ENCODE results near the gene NUTM1.

The NUTM1 gene, protein sequence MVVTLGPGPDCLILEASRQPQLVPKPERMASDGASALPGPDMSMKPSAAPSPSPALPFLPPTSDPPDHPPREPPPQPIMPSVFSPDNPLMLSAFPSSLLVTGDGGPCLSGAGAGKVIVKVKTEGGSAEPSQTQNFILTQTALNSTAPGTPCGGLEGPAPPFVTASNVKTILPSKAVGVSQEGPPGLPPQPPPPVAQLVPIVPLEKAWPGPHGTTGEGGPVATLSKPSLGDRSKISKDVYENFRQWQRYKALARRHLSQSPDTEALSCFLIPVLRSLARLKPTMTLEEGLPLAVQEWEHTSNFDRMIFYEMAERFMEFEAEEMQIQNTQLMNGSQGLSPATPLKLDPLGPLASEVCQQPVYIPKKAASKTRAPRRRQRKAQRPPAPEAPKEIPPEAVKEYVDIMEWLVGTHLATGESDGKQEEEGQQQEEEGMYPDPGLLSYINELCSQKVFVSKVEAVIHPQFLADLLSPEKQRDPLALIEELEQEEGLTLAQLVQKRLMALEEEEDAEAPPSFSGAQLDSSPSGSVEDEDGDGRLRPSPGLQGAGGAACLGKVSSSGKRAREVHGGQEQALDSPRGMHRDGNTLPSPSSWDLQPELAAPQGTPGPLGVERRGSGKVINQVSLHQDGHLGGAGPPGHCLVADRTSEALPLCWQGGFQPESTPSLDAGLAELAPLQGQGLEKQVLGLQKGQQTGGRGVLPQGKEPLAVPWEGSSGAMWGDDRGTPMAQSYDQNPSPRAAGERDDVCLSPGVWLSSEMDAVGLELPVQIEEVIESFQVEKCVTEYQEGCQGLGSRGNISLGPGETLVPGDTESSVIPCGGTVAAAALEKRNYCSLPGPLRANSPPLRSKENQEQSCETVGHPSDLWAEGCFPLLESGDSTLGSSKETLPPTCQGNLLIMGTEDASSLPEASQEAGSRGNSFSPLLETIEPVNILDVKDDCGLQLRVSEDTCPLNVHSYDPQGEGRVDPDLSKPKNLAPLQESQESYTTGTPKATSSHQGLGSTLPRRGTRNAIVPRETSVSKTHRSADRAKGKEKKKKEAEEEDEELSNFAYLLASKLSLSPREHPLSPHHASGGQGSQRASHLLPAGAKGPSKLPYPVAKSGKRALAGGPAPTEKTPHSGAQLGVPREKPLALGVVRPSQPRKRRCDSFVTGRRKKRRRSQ

DNA sequence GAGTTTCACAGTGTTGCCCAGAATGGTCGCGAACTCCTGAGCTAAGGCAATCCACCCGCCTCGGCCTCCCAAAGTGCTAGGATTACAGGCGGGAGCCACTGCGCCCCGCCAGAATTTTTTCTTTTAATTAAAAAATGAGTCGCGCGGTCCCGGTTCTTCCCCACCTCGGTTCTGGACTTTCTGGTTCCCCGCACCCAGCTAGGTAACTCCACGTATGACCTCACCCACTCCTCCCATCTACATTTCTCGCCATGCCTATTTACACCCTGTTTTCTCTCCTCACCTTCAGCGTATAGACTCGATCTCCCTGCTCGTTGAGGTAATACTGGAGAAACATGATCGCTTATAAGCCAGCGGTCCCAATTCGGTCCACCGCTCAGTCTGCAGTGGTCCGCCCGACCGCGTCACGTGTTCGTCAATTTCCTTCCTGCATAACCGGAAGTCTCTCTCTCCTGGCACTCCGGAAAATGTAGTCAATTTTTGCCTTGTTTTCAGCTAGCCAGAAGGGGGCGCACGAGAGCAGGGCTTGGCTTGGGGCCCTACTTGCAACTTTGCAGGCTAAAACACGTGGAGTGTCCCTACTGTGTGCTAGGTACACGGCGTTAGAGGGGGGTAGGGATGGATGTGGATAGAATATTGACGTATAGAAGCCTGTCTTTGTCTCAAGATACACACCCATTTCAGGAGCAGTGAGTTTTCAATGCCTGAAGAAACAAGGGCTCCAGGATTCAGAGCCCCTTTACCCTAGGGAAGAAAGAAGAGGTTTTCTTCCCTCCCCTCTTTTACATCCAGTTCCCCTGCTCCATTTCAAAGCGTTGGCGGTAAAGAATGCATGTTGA, at the start of gene NUTM1, which contains the start of gene NOP10:
TSS of gene NUTM1 (plus strand) at position 579 of the 839 bp plus-strand sequence. CDS start 382 bp downstream, outside the sequence.
TSS of gene NOP10 (minus strand) at position 400 of the 839 bp plus-strand sequence. CDS start at position 337, 63 bp downstream.
- Histone ChIP-seq H3K4me3 (ENCODE audit: low read length) (peak within 1 kb of the TSS; percentile 97), H3K27me3 (replicated peaks; ENCODE audit: control insufficient read depth, insufficient read depth, low read length) (no peaks in the 10 kb centered on the region), H3K36me3 (ENCODE audit: control insufficient read depth, insufficient read depth, low read length, severe bottlenecking) (peaks cover 11% of the 10 kb centered on the region), H3K4me1 (ENCODE audit: control insufficient read depth, insufficient read depth, low read length) (peaks cover 17% of the 10 kb centered on the region), H3K9ac (ENCODE audit: low read length) (peak within 1 kb of the TSS; percentile 93), H3K9me3 (ENCODE audit: control insufficient read depth, low read length) (no peaks in the 10 kb centered on the region)
- DNase-seq (ENCODE audit: low read depth), result peak; percentile 96

DNA sequence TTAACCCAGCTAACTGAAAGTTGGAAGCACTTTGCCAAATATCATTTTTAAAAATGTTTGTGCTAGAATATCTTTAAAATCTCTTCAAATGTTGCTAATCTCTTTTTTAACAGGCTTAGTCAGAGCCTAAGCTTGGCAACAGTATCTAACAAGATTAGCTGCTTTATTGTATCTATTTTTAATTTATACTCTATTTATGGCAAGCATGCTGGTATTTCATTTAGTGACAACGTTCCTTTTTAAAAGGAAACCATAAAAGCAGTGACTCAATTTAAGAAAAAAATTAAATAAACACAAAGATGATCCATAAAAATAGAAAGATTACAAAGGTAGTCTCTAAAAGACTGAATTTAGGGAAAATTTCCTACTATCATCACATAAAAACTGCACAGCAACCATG, 46.1 kb upstream of the NUTM1 start:
- DNase-seq (ENCODE audit: low read depth), result peak; percentile 3
- no peak overlapping the region for H3K9ac ChIP-seq (ENCODE audit: low read length)
- no peaks in the 10 kb centered on the region for H3K27me3 ChIP-seq (replicated peaks; ENCODE audit: control insufficient read depth, insufficient read depth, low read length)
- no peaks in the 10 kb centered on the region for H3K9me3 ChIP-seq (ENCODE audit: control insufficient read depth, low read length)
- H3K36me3 ChIP-seq (ENCODE audit: control insufficient read depth, insufficient read depth, low read length, severe bottlenecking), result no peaks in the 10 kb centered on the region
- peaks cover 14% of the 10 kb centered on the region for H3K4me1 ChIP-seq (ENCODE audit: control insufficient read depth, insufficient read depth, low read length)
- no peak overlapping the region for H3K4me3 ChIP-seq (ENCODE audit: low read length)

DNA sequence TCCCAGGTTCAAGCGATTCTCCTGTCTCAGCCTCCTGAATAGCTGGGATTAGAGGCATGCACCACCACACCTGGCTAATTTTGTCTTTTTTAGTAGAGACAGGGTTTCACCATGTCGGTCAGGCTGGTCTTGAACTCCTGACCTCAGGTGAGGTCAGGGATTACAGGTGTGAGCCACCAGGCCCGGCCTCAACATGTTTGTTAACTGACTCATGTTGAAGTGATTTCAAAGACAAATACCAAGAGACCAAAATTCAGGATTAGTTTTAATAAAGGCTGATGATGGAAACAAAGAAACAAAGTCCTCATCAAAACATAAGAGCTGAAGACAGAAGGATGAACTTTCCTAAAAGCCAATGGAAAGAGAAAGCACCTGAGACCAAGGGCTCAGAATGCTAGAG, 42.1 kb upstream of the NUTM1 start:
- H3K4me3 ChIP-seq (ENCODE audit: low read length), result no peak overlapping the region
- no peaks in the 10 kb centered on the region for H3K27me3 ChIP-seq (replicated peaks; ENCODE audit: control insufficient read depth, insufficient read depth, low read length)
- no peaks in the 10 kb centered on the region for H3K36me3 ChIP-seq (ENCODE audit: control insufficient read depth, insufficient read depth, low read length, severe bottlenecking)
- no peaks in the 10 kb centered on the region for H3K9me3 ChIP-seq (ENCODE audit: control insufficient read depth, low read length)
- H3K4me1 ChIP-seq (ENCODE audit: control insufficient read depth, insufficient read depth, low read length), result peaks cover 18% of the 10 kb centered on the region
- DNase-seq (ENCODE audit: low read depth), result no peak
- no peak overlapping the region for H3K9ac ChIP-seq (ENCODE audit: low read length)

DNA sequence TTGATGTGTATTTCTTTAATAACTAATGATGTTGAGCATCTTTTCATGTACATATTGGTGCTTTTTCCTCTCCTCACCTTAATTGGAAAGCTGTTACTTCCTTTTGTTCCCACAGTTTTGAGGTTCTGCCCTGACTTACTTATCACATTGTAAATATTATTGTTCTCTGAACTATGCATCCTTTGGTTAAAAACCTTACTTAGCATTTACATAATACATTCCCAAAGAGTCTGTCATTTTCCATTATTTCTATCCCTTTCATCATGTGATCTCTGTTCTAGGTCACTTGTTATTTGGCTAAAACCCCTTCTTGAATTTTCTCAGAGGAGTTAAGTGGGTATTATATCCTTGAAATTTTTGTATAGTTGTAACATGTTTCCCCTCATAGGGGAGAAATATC, 38.5 kb upstream of the NUTM1 start:
- H3K9ac ChIP-seq (ENCODE audit: low read length), result no peak overlapping the region
- DNase-seq (ENCODE audit: low read depth), result peak; percentile 60

DNA sequence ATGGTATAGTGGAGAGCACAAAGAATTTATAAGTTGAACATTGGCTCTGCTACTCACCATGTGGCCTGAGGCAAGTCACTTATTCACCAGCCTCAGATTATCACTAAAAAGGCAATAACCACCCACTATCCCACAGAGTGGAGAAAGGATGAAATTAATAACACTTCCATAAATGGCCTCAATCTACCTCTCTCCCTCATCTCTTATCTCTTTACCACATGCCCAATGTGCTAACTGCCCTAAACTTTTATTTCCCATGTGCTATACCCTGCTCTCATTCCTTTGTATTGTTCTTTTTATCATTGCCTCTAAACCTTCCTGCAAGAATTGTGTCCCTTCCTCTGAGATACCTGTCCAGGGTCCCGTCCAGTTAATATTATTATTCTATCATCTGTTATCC, 31.6 kb upstream of the NUTM1 start:
- Histone ChIP-seq H3K4me1 (ENCODE audit: control insufficient read depth, insufficient read depth, low read length) (no peaks in the 10 kb centered on the region), H3K36me3 (ENCODE audit: control insufficient read depth, insufficient read depth, low read length, severe bottlenecking) (no peaks in the 10 kb centered on the region), H3K9me3 (ENCODE audit: control insufficient read depth, low read length) (no peaks in the 10 kb centered on the region), H3K4me3 (ENCODE audit: low read length) (no peak overlapping the region), H3K27me3 (replicated peaks; ENCODE audit: control insufficient read depth, insufficient read depth, low read length) (no peaks in the 10 kb centered on the region), H3K9ac (ENCODE audit: low read length) (no peak overlapping the region)
- DNase-seq (ENCODE audit: low read depth), result no peak

More for the DNA sequence above, 38.5 kb upstream of the NUTM1 start:
- Histone ChIP-seq H3K27me3 (replicated peaks; ENCODE audit: control insufficient read depth, insufficient read depth, low read length) (no peaks in the 10 kb centered on the region), H3K9me3 (ENCODE audit: control insufficient read depth, low read length) (no peaks in the 10 kb centered on the region), H3K4me1 (ENCODE audit: control insufficient read depth, insufficient read depth, low read length) (peaks cover 4% of the 10 kb centered on the region), H3K4me3 (ENCODE audit: low read length) (no peak overlapping the region), H3K36me3 (ENCODE audit: control insufficient read depth, insufficient read depth, low read length, severe bottlenecking) (no peaks in the 10 kb centered on the region)

DNA sequence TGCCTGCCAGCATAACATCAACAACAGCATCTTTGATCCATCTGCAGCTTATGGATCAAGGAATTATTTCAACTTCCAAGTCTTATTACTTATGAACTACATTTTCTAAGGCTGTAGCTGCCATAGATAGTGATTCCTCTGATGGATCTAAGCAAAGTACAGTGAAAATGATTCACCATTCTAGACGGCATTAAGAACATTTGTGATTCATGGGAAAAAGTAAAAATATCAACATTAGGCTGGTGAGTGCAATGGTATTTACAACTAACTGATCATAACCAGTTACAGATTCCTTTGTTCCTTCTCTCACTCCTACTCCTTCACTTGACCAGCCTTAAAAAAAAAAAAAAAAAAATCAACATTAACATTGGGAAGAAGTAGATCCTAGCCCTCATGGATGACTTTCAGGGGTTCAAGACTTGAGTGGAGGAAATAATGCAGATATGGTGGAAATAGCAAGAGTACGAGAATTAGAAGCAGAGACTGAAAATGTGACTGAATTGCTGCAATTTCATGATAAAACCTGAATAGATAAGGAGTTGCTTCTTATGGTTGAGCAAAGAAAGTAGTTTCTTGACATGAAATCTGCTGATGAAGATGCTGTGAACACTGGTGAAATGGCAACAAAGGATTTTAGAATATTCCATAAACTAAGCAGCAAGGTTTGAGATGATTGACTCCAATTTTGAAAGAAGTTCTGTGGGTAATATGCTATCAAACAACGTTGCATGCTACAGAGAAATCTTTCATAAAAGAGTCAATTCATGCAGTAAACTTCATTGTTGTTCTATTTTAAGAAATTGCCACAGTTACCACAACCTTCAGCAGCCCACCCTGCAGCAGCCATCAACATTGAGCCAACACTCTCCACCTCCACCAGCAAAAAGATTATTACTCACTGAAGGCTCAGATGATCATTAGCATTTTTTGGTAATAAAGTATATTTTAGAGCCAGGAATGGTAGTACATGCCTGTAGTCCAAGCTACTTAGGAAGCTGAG, 28.3 kb upstream of the NUTM1 start:
- H3K36me3 ChIP-seq (ENCODE audit: control insufficient read depth, insufficient read depth, low read length, severe bottlenecking), result no peaks in the 10 kb centered on the region
- DNase-seq (ENCODE audit: low read depth), result no peak

DNA sequence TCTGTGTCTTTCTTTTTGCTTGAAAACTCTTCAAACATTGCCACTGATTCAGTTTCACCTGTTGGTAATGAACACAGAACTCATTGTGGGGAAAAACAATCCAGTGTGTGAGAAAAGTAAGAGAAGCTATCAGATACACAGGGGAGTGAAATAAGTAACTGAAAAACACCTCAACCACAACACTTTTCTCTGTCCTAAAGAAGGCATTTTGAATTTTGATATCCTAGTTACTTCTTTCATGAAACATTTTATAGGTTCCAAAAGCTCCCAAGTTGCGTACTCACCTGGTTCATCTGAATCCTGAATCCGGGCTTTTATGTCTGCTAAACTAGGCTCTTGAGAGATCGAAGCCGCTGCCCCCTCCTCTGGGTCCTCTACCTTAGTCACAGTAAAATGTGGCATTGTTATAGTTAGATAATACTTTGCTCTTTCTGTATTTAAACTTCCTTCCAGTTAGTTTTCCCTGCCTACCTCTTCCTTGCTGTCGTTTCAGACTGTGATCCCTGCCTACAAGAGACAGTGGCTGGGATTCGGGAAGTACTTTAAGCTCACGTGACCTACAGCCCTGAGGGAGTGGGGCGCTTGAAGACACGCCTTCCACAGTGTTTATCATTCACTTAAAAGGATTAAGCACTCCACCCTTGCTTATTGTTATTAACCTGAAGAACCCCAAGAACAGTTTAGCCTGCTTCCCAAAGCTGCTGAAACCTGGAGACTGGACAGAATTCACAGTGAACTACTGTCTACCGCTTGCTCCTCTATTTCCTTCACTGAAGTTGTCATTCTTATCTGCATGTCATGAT, 24.6 kb upstream of the NUTM1 start:
- Histone ChIP-seq H3K4me3 (ENCODE audit: low read length) (peak overlapping the region; percentile 94), H3K27me3 (replicated peaks; ENCODE audit: control insufficient read depth, insufficient read depth, low read length) (no peaks in the 10 kb centered on the region)
- DNase-seq (ENCODE audit: low read depth), result no peak

More for the DNA sequence above, 28.3 kb upstream of the NUTM1 start:
- H3K9me3 ChIP-seq (ENCODE audit: control insufficient read depth, low read length), result no peaks in the 10 kb centered on the region
- peaks cover 12% of the 10 kb centered on the region for H3K4me1 ChIP-seq (ENCODE audit: control insufficient read depth, insufficient read depth, low read length)
- H3K27me3 ChIP-seq (replicated peaks; ENCODE audit: control insufficient read depth, insufficient read depth, low read length), result no peaks in the 10 kb centered on the region
- H3K9ac ChIP-seq (ENCODE audit: low read length), result no peak overlapping the region
- no peak overlapping the region for H3K4me3 ChIP-seq (ENCODE audit: low read length)

DNA sequence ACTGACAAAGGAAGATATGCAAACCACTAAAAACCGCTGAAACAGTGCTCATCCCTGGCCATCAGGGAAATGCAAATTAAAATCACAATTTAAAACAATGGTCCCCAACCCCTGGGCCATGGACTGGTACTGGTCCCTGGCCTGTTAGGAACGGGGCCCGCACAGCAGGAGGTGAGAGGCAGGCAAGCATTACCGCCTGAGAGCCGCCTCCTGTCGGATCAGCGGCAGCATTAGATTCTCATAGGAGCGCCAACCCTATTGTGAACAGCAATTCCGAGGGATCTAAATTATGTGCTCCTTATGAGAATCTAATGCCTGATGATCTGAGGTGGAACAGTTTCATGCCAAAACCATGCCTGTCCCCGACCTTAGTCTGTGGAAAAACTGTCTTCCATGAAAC, 19.9 kb upstream of the NUTM1 start:
- Histone ChIP-seq H3K9me3 (ENCODE audit: control insufficient read depth, low read length) (no peaks in the 10 kb centered on the region), H3K4me3 (ENCODE audit: low read length) (no peak overlapping the region), H3K9ac (ENCODE audit: low read length) (no peak overlapping the region), H3K27me3 (replicated peaks; ENCODE audit: control insufficient read depth, insufficient read depth, low read length) (no peaks in the 10 kb centered on the region), H3K4me1 (ENCODE audit: control insufficient read depth, insufficient read depth, low read length) (peaks cover 6% of the 10 kb centered on the region), H3K36me3 (ENCODE audit: control insufficient read depth, insufficient read depth, low read length, severe bottlenecking) (no peaks in the 10 kb centered on the region)
- DNase-seq (ENCODE audit: low read depth), result no peak

More for the DNA sequence above, 24.6 kb upstream of the NUTM1 start:
- no peaks in the 10 kb centered on the region for H3K9me3 ChIP-seq (ENCODE audit: control insufficient read depth, low read length)
- H3K9ac ChIP-seq (ENCODE audit: low read length), result peak overlapping the region; percentile 88
- H3K4me1 ChIP-seq (ENCODE audit: control insufficient read depth, insufficient read depth, low read length), result peaks cover 12% of the 10 kb centered on the region
- no peaks in the 10 kb centered on the region for H3K36me3 ChIP-seq (ENCODE audit: control insufficient read depth, insufficient read depth, low read length, severe bottlenecking)

DNA sequence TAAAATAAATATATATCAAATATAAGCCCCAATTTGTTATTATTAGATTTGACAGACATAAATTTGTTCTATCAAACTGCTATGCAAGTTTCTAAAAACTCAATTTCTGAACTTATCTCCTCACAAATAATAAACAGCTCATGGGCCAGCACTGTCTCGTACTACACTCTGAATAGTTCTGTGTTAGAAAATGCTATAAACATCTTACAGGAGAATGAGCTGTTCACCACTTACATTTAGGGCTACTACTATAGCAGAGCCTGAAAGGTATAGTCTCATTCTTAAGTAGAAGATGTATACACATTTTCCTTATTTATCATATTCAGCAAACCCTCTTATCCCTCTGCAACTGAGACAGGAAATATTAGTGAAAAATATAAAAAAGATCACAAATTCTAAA, 18.2 kb upstream of the NUTM1 start:
- Histone ChIP-seq H3K4me1 (ENCODE audit: control insufficient read depth, insufficient read depth, low read length) (no peaks in the 10 kb centered on the region), H3K4me3 (ENCODE audit: low read length) (no peak overlapping the region), H3K9ac (ENCODE audit: low read length) (no peak overlapping the region), H3K27me3 (replicated peaks; ENCODE audit: control insufficient read depth, insufficient read depth, low read length) (no peaks in the 10 kb centered on the region), H3K9me3 (ENCODE audit: control insufficient read depth, low read length) (no peaks in the 10 kb centered on the region), H3K36me3 (ENCODE audit: control insufficient read depth, insufficient read depth, low read length, severe bottlenecking) (no peaks in the 10 kb centered on the region)
- DNase-seq (ENCODE audit: low read depth), result no peak

Data from adipocyte (in vitro differentiated cells).